Stimulated activated CD4-positive, alpha-beta T cell treated with anti-CD3 and anti-CD28 coated beads, Interleukin-1b, Interleukin-23, amount 100 ng/mL, for 24 hours (primary cell): ENCODE data around the gene FAM184A.
A peak's percentile ranks its signal among the peaks of the same experiment; 100 is the strongest.

Experiments used
- DNase-seq, 4 experiments: peaks; one replicate each; pipeline ENCODE4 v3.0.0-alpha.2; 2020; ENCODE audit warnings: low read depth in 4 of 4, low spot score in 1 of 4

Gene FAM184A

GRCh38 chr6:119060255-119060907 lies 18.1 kb downstream of the FAM184A start:
- no peak for DNase-seq

- no peak for DNase-seq
These were observed 23.4 kb downstream of the FAM184A start for GRCh38 chr6:119055069-119055468.

GRCh38 chr6:119052987-119053386 lies 25.5 kb downstream of the FAM184A start:
- no peak for DNase-seq

- DNase-seq = peak in 1 of 4 experiments; percentile 15
These were observed 26.1 kb downstream of the FAM184A start for GRCh38 chr6:119052292-119052889.

- no peak for DNase-seq
These were observed 34.2 kb downstream of the FAM184A start for GRCh38 chr6:119044255-119044654.

GRCh38 chr6:119043783-119044182 lies 34.7 kb downstream of the FAM184A start:
- DNase-seq = no peak

- DNase-seq = no peak
These were observed 35.2 kb downstream of the FAM184A start for GRCh38 chr6:119043265-119043664.

- DNase-seq = no peak
These were observed 37.8 kb downstream of the FAM184A start for GRCh38 chr6:119040636-119041035.

GRCh38 chr6:119040229-119040628 lies 38.2 kb downstream of the FAM184A start:
- DNase-seq = no peak

GRCh38 chr6:119037941-119038623 lies 40.4 kb downstream of the FAM184A start:
- no peak for DNase-seq

- no peak for DNase-seq
These were observed 41.2 kb downstream of the FAM184A start for GRCh38 chr6:119037264-119037663.

- DNase-seq = no peak
These were observed 42.4 kb downstream of the FAM184A start for GRCh38 chr6:119036081-119036480.

GRCh38 chr6:119035459-119035858 lies 43.0 kb downstream of the FAM184A start:
- DNase-seq = no peak

- DNase-seq = no peak
These were observed 43.5 kb downstream of the FAM184A start for GRCh38 chr6:119034827-119035458.

- no peak for DNase-seq
These were observed 46.0 kb downstream of the FAM184A start for GRCh38 chr6:119032428-119032827.

- no peak for DNase-seq
These were observed 47.7 kb downstream of the FAM184A start for GRCh38 chr6:119030759-119031158.

GRCh38 chr6:119028091-119028490 lies 50.4 kb downstream of the FAM184A start:
- DNase-seq = no peak

- DNase-seq = no peak
These were observed 51.0 kb downstream of the FAM184A start for GRCh38 chr6:119027465-119027864.

- no peak for DNase-seq
These were observed 51.6 kb downstream of the FAM184A start for GRCh38 chr6:119026822-119027221.

GRCh38 chr6:119025793-119026192 lies 52.7 kb downstream of the FAM184A start:
- no peak for DNase-seq

GRCh38 chr6:119024111-119024510 lies 54.4 kb downstream of the FAM184A start:
- DNase-seq = no peak

- no peak for DNase-seq
These were observed 55.7 kb downstream of the FAM184A start for GRCh38 chr6:119022796-119023195.
